ENCODE data around the gene DLG5. TPM values are rescaled to one million over a fixed set of nuclear protein-coding genes. Genes with fewer than 3 reads are reported as not detected.

Gene DLG5
- total and polyA plus RNA-seq, 4 donors: 10.0 to 70.6 (median 35.4) TPM

DNA sequence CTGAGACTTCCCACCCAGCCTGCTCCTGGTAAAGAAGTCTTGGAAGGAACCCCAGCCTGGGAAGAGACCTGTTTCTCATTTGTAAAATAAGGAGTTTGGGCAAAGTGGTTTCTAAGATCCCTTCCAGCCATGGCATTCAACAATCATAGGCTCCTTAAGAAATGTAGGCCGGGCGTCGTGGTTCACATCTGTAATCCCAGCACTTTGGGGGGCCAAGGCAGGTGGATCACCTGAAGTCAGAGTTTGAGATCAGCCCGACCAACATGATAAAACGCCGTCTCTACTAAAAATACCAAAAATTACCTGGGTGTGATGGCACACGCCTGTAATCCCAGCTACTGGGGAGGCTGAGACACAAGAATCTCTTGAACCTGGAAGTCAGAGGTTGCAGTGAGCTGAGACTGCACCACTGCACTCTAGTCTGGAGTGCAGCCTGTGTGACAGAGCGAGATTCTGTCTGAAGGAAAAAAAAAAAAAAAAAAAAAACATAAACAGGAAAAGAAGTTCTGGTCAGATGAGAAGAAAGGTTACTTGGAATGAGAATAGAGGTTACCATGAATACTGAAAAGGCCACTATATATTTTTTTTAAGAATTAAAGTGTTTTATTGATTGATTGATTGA, 15.9 kb downstream of the DLG5 start:
- no peak overlapping the region for H3K4me3 ChIP-seq (ENCODE audit: low read length in 2 of 2)
- ATAC-seq (ENCODE audit: low FRiP score) (no peak), DNase-seq (no peak)
- H3K27ac ChIP-seq (ENCODE audit: low read depth in 1 of 2, low read length in 2 of 2): no peak overlapping the region
- H3K27me3 ChIP-seq (ENCODE audit: control insufficient read depth in 1 of 2, insufficient read depth in 2 of 2, low read length in 1 of 2): no peaks in the 10 kb centered on the region
- H3K4me1 ChIP-seq (ENCODE audit: control insufficient read depth in 1 of 2, insufficient read depth in 2 of 2, low read length in 2 of 2): no peaks in the 10 kb centered on the region
- WGBS, 2 donors: 88 to 92% methylated on average over 8 of the region's 8 CpGs
- no peaks in the 10 kb centered on the region for H3K9me3 ChIP-seq (ENCODE audit: control insufficient read depth, low read length)
- intact Hi-C loops (cut with DNase I): no loop called here
- no peaks in the 10 kb centered on the region for H3K36me3 ChIP-seq (ENCODE audit: control insufficient read depth in 1 of 2, insufficient read depth in 2 of 2, low read length in 1 of 2)

DNA sequence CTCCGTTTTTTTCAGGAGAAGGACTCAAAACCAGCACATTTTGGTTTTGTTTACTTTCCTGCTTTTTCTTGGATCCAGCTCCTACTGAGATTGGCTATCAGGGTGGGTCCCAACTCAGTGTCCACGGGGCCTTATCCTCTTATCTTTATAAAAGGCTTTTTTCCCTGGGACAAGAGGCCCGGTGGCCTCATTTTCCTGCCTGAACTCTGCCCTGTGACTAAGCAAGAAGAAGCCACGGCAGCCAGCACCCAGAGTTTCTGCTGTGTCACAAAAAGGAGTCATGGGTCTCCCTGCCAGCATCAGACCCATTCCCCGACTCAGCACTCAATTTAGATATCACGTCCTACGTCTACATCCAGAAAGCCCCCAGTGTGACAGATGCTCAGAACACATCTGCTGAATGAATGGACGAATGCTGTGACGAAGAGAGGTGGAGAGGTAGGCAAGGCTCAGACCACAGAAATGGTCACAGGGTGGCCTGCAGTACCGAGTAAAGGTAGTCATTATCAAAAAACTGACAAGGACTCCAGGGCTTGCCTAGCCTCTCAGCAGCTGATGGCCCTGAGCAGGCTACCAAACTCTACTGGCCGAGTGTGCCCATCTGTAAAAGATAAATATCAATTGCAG, 16.7 kb downstream of the DLG5 start:
- Histone ChIP-seq H3K4me1 (ENCODE audit: control insufficient read depth in 1 of 2, insufficient read depth in 2 of 2, low read length in 2 of 2) (no peaks in the 10 kb centered on the region), H3K36me3 (ENCODE audit: control insufficient read depth in 1 of 2, insufficient read depth in 2 of 2, low read length in 1 of 2) (no peaks in the 10 kb centered on the region), H3K4me3 (ENCODE audit: low read length in 2 of 2) (no peak overlapping the region), H3K27ac (ENCODE audit: low read depth in 1 of 2, low read length in 2 of 2) (no peak overlapping the region), H3K27me3 (ENCODE audit: control insufficient read depth in 1 of 2, insufficient read depth in 2 of 2, low read length in 1 of 2) (no peaks in the 10 kb centered on the region), H3K9me3 (ENCODE audit: control insufficient read depth, low read length) (no peaks in the 10 kb centered on the region)
- DNase-seq (peak in 1 of 2 donors; percentile 63), ATAC-seq (ENCODE audit: low FRiP score) (peak; percentile 52)
- 31 to 36% methylated on average over 11 of the region's 11 CpGs for WGBS, 2 donors
- intact Hi-C loops (cut with DNase I): no loop called here

DNA sequence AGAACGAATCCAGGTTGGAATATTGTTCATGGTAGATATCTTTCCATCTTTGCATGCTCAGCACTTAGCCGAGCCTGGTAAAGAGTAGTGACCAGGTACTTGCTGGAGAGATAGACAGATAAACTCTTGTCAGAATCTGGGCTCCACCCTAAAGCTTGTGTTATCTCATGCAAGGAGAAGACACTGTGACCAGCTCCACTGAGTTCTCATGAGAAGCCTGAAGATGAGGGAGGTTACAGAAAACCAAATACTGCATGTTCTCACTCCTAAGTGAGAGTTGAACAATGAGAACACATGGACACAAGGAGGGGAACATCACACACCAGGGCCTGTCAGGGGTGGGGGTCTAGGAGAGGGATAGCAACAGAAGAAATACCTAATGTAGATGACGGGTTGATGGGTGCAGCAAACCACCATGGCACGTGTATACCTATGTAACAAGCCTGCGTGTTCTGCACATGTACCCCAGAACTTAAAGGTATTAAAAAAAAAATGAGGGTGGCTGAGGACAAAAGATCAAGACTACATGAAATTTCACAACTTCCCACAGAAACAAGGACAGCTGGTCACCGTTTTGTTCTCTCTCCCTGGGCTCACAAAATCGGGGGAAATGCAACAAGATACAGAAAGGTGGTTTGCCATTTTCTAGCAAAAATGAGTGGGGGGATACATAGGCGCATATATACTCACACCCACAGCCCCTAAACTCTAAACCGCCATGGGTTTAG, 17.4 kb downstream of the DLG5 start:
- Histone ChIP-seq H3K36me3 (ENCODE audit: control insufficient read depth in 1 of 2, insufficient read depth in 2 of 2, low read length in 1 of 2) (no peaks in the 10 kb centered on the region), H3K4me1 (ENCODE audit: control insufficient read depth in 1 of 2, insufficient read depth in 2 of 2, low read length in 2 of 2) (no peaks in the 10 kb centered on the region), H3K27ac (ENCODE audit: low read depth in 1 of 2, low read length in 2 of 2) (no peak overlapping the region), H3K4me3 (ENCODE audit: low read length in 2 of 2) (no peak overlapping the region), H3K9me3 (ENCODE audit: control insufficient read depth, low read length) (no peaks in the 10 kb centered on the region), H3K27me3 (ENCODE audit: control insufficient read depth in 1 of 2, insufficient read depth in 2 of 2, low read length in 1 of 2) (no peaks in the 10 kb centered on the region)
- ATAC-seq (ENCODE audit: low FRiP score) (no peak), DNase-seq (no peak)
- 71 to 78% methylated on average over 9 of the region's 9 CpGs for WGBS, 2 donors
- intact Hi-C loops (cut with DNase I): no loop called here

DNA sequence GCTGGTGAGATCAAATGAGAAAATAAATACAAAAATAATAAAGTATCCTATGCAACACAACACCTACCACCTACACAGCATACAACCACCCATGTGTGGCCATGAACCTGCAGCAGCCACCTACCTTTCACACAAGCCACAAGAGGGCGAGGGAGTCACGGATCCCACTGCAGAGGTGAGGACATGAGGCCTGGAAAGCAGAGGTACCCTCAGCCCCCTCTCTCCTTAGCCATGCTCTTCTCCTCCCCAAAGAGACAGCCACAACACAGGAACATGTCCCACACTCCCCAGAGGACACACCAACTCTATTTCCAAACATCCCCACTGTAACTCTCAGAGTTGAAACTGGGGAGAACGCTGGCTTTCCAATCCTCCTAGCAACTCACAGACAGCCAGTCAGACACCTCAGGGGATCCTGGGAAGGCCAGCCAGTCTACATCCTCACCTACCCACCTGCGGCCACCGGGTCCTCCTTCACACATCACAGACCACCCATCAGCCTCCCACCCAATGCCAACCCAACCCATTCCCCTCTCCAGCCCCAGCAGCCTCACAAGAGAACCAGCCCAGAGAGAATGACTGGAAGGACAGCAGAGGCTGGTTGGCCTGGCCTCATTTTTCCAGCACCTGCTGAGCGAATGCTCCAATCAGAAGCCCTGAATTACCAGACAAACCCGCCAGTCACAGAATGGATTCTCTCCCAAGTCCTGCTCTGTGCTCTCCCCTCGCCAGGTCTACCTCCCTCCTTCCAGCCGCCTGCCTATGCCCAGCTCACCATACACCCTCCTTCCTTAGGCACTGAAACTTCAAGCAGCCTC, 18.4 kb downstream of the DLG5 start:
- no peak overlapping the region for H3K27ac ChIP-seq (ENCODE audit: low read depth in 1 of 2, low read length in 2 of 2)
- no peaks in the 10 kb centered on the region for H3K9me3 ChIP-seq (ENCODE audit: control insufficient read depth, low read length)
- H3K27me3 ChIP-seq (ENCODE audit: control insufficient read depth in 1 of 2, insufficient read depth in 2 of 2, low read length in 1 of 2): no peaks in the 10 kb centered on the region
- no peaks in the 10 kb centered on the region for H3K36me3 ChIP-seq (ENCODE audit: control insufficient read depth in 1 of 2, insufficient read depth in 2 of 2, low read length in 1 of 2)
- 91 to 94% methylated on average over 9 of the region's 9 CpGs for WGBS, 2 donors
- intact Hi-C loops (cut with DNase I): no loop called here
- ATAC-seq (ENCODE audit: low FRiP score) (no peak), DNase-seq (no peak)
- H3K4me3 ChIP-seq (ENCODE audit: low read length in 2 of 2): no peak overlapping the region
- no peaks in the 10 kb centered on the region for H3K4me1 ChIP-seq (ENCODE audit: control insufficient read depth in 1 of 2, insufficient read depth in 2 of 2, low read length in 2 of 2)

DNA sequence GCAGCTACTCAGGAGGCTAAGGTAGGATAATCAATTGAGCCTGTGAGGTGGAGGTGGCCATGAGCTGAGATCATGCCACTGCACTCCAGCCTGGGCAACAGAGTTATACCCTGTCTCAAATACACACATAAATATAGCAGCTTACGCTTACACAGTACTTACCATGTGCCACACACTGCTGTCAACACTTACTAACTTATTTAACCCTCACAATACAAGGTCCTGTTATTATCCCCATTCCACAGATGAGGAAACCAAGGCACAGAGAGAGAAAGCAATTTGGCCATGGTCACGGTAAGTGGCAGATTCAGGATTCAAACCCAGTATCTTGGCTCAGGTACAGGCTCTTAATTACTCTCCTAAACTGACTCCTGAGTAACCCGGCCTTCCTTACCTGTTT, 19.1 kb downstream of the DLG5 start:
- intact Hi-C loops (cut with DNase I): no loop called here
- Histone ChIP-seq H3K4me3 (ENCODE audit: low read length in 2 of 2) (no peak overlapping the region), H3K27me3 (ENCODE audit: control insufficient read depth in 1 of 2, insufficient read depth in 2 of 2, low read length in 1 of 2) (no peaks in the 10 kb centered on the region), H3K4me1 (ENCODE audit: control insufficient read depth in 1 of 2, insufficient read depth in 2 of 2, low read length in 2 of 2) (no peaks in the 10 kb centered on the region), H3K36me3 (ENCODE audit: control insufficient read depth in 1 of 2, insufficient read depth in 2 of 2, low read length in 1 of 2) (no peaks in the 10 kb centered on the region), H3K27ac (ENCODE audit: low read depth in 1 of 2, low read length in 2 of 2) (no peak overlapping the region), H3K9me3 (ENCODE audit: control insufficient read depth, low read length) (no peaks in the 10 kb centered on the region)
- ATAC-seq (ENCODE audit: low FRiP score) (no peak), DNase-seq (no peak)
- 88 to 90% methylated on average over 3 of the region's 3 CpGs for WGBS, 2 donors

DNA sequence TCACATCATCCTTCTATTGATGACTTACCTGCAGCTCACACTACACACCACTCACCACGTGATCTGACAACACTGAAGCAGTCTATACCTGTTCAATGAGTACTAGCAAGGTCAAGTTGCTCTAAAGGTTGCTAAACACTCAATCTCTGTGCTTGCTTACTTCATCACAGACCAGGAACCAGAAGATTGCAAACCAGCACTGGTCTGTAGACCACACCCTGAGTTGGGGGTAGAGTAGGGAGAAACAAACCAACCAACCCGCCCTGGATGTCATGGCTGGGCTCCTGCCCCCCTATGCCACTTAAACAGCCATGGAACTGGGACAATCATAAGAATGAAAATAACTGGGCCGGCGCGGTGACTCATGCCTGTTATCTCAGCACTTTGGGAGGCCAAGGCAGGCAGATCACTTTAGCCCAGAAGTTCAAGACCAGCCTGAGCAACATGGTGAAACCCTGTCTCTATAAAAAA, 19.6 kb downstream of the DLG5 start:
- Histone ChIP-seq H3K4me3 (ENCODE audit: low read length in 2 of 2) (no peak overlapping the region), H3K9me3 (ENCODE audit: control insufficient read depth, low read length) (no peaks in the 10 kb centered on the region), H3K27ac (ENCODE audit: low read depth in 1 of 2, low read length in 2 of 2) (no peak overlapping the region), H3K27me3 (ENCODE audit: control insufficient read depth in 1 of 2, insufficient read depth in 2 of 2, low read length in 1 of 2) (no peaks in the 10 kb centered on the region), H3K4me1 (ENCODE audit: control insufficient read depth in 1 of 2, insufficient read depth in 2 of 2, low read length in 2 of 2) (no peaks in the 10 kb centered on the region), H3K36me3 (ENCODE audit: control insufficient read depth in 1 of 2, insufficient read depth in 2 of 2, low read length in 1 of 2) (no peaks in the 10 kb centered on the region)
- intact Hi-C loops (cut with DNase I): no loop called here
- ATAC-seq (ENCODE audit: low FRiP score) (no peak), DNase-seq (no peak)
- 59 to 69% methylated on average over 5 of the region's 5 CpGs for WGBS, 2 donors

DNA sequence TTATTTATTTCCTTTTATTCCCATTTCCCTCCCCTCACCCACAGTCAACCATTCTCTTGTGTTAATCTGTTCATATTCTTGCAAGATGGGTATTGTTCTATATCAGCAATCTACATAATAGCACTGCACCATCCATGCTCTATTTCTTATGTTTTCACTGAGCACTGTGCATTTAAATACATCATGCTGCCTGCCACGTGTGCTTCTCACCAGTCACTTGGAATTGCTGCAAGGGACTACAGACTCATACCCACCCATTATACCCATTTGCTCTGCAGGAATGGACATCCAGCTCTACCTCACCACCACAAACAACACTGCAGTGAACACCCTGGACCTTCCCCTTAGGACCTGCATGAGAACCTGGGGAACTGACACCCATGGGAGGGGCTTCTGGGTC, 20.8 kb downstream of the DLG5 start:
- no peak overlapping the region for H3K27ac ChIP-seq (ENCODE audit: low read depth in 1 of 2, low read length in 2 of 2)
- ATAC-seq (ENCODE audit: low FRiP score): no peak
- WGBS, 2 donors: 25 to 31% methylated on average over 1 of the region's 1 CpG
- no peaks in the 10 kb centered on the region for H3K36me3 ChIP-seq (ENCODE audit: control insufficient read depth in 1 of 2, insufficient read depth in 2 of 2, low read length in 1 of 2)
- H3K4me3 ChIP-seq (ENCODE audit: low read length in 2 of 2): no peak overlapping the region
- no peaks in the 10 kb centered on the region for H3K9me3 ChIP-seq (ENCODE audit: control insufficient read depth, low read length)
- intact Hi-C loops (cut with DNase I): no loop called here
- no peaks in the 10 kb centered on the region for H3K4me1 ChIP-seq (ENCODE audit: control insufficient read depth in 1 of 2, insufficient read depth in 2 of 2, low read length in 2 of 2)
- DNase-seq: no peak
- no peaks in the 10 kb centered on the region for H3K27me3 ChIP-seq (ENCODE audit: control insufficient read depth in 1 of 2, insufficient read depth in 2 of 2, low read length in 1 of 2)

DNA sequence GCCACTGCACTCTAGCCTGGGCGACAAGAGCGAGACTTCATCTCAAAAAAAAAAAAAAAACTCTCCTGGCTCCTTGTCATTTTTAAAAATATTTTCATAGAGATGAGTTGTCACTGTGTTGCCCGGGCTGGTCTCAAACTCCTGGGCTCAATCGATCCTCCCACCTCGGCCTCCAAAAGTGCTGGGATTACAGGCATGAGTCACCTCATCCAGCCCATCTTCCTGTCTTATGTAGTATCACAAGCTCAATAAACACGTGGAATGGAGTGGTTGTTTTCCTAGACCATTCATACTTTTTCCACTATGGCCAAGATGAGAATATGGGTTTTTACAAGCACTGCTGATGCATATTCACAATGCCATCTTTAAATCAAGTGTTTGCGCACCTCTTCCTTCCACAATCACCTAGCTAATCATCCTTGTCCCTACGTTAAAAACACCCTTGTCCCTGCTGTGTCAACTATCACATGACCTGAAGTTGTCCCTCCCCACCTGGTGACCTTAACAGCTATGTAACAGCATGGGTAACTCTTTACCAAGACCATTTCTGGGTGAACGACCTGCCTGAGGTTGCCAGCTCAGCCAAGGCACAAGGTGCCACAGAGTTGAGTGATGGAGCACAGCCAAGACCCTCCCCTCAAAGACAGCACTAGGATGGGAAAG, 21.3 kb downstream of the DLG5 start:
- H3K36me3 ChIP-seq (ENCODE audit: control insufficient read depth in 1 of 2, insufficient read depth in 2 of 2, low read length in 1 of 2): no peaks in the 10 kb centered on the region
- H3K4me1 ChIP-seq (ENCODE audit: control insufficient read depth in 1 of 2, insufficient read depth in 2 of 2, low read length in 2 of 2): no peaks in the 10 kb centered on the region
- no peaks in the 10 kb centered on the region for H3K9me3 ChIP-seq (ENCODE audit: control insufficient read depth, low read length)
- ATAC-seq (ENCODE audit: low FRiP score) (no peak), DNase-seq (no peak)
- H3K27ac ChIP-seq (ENCODE audit: low read depth in 1 of 2, low read length in 2 of 2): no peak overlapping the region
- H3K27me3 ChIP-seq (ENCODE audit: control insufficient read depth in 1 of 2, insufficient read depth in 2 of 2, low read length in 1 of 2): no peaks in the 10 kb centered on the region
- no peak overlapping the region for H3K4me3 ChIP-seq (ENCODE audit: low read length in 2 of 2)
- WGBS, 2 donors: 80 to 82% methylated on average over 9 of the region's 9 CpGs
- intact Hi-C loops (cut with DNase I): no loop called here
